Gastroesophageal sphincter (tissue), 4 donors: Measurements from ENCODE around the gene LGALS13. TPM values are rescaled to one million over a fixed set of nuclear protein-coding genes. Genes with fewer than 3 reads are reported as not detected.

Source experiments
- ATAC-seq: fragments of 150-250 bp; one replicate; pipeline ENCODE4 v1.9.1; 2016; ENCODE audit warnings: mild to moderate bottlenecking, moderate library complexity
- H3K27ac ChIP-seq, 4 donors: fragments of 200-600 bp; sonication (generic) in 3 of 4; 1 replicate in 3 of 4; 2 replicates in 1 of 4; pipeline ENCODE4 v1.5.1; 2016 to 2019
- H3K27me3 ChIP-seq: fragments of 200-600 bp; sonication (generic); one replicate; pipeline ENCODE4 v1.5.1; 2019
- H3K36me3 ChIP-seq, 2 donors: fragments of 200-600 bp; sonication (generic); one replicate each; pipeline ENCODE4 v1.5.1; 2019; ENCODE audit warnings: control low read depth in 1 of 2
- H3K4me1 ChIP-seq, 3 donors: fragments of 200-600 bp; sonication (generic); 1 replicate in 2 of 3; 2 replicates in 1 of 3; pipeline ENCODE4 v1.5.1; 2016 to 2019; ENCODE audit warnings: control low read depth in 2 of 3
- H3K4me3 ChIP-seq, 2 donors: fragments of 200-600 bp; sonication (generic); one replicate each; pipeline ENCODE4 v1.5.1; 2019; ENCODE audit warnings: mild to moderate bottlenecking in 1 of 2, moderate library complexity in 1 of 2
- H3K9me3 ChIP-seq, 3 donors: fragments of 200-600 bp; sonication (generic); one replicate each; pipeline ENCODE4 v1.5.1; 2017 to 2019; ENCODE audit warnings: control low read depth in 2 of 3
- EP300 ChIP-seq: sonication (generic); formaldehyde crosslinking; IDR thresholded peaks from one replicate; pipeline ENCODE4 v1.6.1; 2017; ENCODE audit warnings: antibody characterized with exemption, mild to moderate bottlenecking
- POLR2A ChIP-seq, 2 donors: fragments of 450-650 bp; IDR thresholded peaks; one replicate each; pipeline ENCODE4 v1.6.1; 2017; ENCODE audit warnings: antibody characterized with exemption in 2 of 2, mild to moderate bottlenecking in 2 of 2, moderate library complexity in 1 of 2
- POLR2AphosphoS5 ChIP-seq: sonication (generic); formaldehyde crosslinking; IDR thresholded peaks from one replicate; pipeline ENCODE4 v1.6.1; 2017; ENCODE audit warnings: antibody characterized with exemption
- WGBS, 2 donors: methylation state at CpG; one replicate each; pipeline ENCODE4 v1.1.5; 2018; ENCODE audit warnings: low coverage in 1 of 2; 5-methylcytosine and 5-hydroxymethylcytosine counted together
- small RNA-seq, 4 donors: library from RNA; depleted of rRNA; stranded (forward); fragments of <200 nt; gene quantifications; one replicate each; pipeline ENCODE3, GENCODE V24; 2016
- total RNA-seq, 4 donors: library from RNA; depleted of rRNA; stranded (reverse); fragments of >200 nt; gene quantifications; one replicate each; pipeline ENCODE4 v1.1.0, GENCODE V29; 2016
- TF ChIP-seq, protein P1 (sequence below), 4 experiments: fragments of 200-600 bp in 2 of 4; fragments of 450-650 bp in 2 of 4; sonication (generic) in 1 of 4; IDR thresholded peaks; one replicate each; pipeline ENCODE4 v1.5.1; 2017 to 2019; ENCODE audit warnings: antibody characterized with exemption in 4 of 4, mild to moderate bottlenecking in 2 of 4, moderate library complexity in 2 of 4

The LGALS13 gene
- total RNA-seq, 4 donors from 2014 or later = not detected

DNA sequence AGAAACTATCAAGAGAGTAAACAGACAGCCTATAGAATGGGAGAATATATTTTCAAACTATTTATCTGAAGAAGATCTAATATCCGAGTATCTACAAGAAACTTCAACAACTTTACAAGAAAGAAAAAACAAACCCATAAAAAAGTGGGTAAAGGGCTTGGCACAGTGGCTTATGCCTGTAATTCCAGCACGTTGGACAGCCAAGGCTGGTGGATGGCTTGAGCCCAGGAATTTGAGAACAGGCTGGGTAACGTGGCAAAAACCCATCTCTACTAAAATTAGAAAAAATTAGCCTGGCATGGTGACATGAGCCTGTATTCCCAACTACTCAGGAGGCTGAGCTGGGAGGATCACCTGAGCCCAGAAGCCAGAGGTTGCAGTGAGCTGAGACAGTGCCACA lies 45.6 kb downstream of the LGALS13 start:
- no peak overlapping the region for H3K27ac ChIP-seq
- 29 to 44% methylated on average over 3 of the region's 3 CpGs for WGBS, 2 donors
- ATAC-seq = no peak
- H3K27me3 ChIP-seq = peaks cover 37% of the 10 kb centered on the region
- no peaks in the 10 kb centered on the region for H3K9me3 ChIP-seq
- H3K36me3 ChIP-seq = no peaks in the 10 kb centered on the region
- H3K4me3 ChIP-seq = no peak overlapping the region
- TF ChIP-seq POLR2AphosphoS5 (no peak), EP300 (no peak), POLR2A (IDR thresholded peaks at IDR 0.05) (no peak)
- TF ChIP-seq, protein P1, sequence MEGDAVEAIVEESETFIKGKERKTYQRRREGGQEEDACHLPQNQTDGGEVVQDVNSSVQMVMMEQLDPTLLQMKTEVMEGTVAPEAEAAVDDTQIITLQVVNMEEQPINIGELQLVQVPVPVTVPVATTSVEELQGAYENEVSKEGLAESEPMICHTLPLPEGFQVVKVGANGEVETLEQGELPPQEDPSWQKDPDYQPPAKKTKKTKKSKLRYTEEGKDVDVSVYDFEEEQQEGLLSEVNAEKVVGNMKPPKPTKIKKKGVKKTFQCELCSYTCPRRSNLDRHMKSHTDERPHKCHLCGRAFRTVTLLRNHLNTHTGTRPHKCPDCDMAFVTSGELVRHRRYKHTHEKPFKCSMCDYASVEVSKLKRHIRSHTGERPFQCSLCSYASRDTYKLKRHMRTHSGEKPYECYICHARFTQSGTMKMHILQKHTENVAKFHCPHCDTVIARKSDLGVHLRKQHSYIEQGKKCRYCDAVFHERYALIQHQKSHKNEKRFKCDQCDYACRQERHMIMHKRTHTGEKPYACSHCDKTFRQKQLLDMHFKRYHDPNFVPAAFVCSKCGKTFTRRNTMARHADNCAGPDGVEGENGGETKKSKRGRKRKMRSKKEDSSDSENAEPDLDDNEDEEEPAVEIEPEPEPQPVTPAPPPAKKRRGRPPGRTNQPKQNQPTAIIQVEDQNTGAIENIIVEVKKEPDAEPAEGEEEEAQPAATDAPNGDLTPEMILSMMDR (IDR thresholded peaks at IDR 0.05) = no peak
- no peaks in the 10 kb centered on the region for H3K4me1 ChIP-seq

DNA sequence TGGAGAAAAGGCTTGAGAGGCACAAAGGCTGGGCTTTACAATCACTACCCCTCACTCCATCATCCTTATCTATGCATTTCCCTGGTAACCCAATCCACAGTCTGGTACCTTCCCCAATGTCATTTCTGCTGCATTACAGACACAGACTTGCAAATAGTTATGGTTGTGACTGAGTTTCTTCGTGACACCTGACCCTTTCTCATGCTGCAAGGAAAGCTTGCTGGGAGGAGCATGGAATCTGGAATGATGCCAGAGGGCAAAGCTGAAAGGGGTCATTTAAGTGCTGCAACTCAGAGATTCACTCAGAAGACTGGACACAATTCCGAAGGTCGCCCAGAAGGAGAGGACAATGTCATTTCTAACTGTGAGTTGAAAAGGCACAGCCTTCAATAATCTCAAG lies 53.3 kb downstream of the LGALS13 start, which contains the start of gene LGALS16:
Gene LGALS16 (plus strand): TSS at position 301 of the 400 bp plus-strand sequence. CDS start 49 bp downstream, at position 350.
- H3K9me3 ChIP-seq = no peaks in the 10 kb centered on the region
- no peaks in the 10 kb centered on the region for H3K36me3 ChIP-seq
- peaks cover 4% of the 10 kb centered on the region for H3K27me3 ChIP-seq
- no peak for ATAC-seq
- no peak within 1 kb of the TSS for H3K4me3 ChIP-seq
- TF ChIP-seq EP300 = no peak
- no peak for TF ChIP-seq POLR2A (IDR thresholded peaks at IDR 0.05)
- no peak for TF ChIP-seq POLR2AphosphoS5
- TF ChIP-seq, protein P1 (IDR thresholded peaks at IDR 0.05) = no peak
- H3K27ac ChIP-seq = no peak within 1 kb of the TSS
- 24 to 62% methylated on average over 3 of the region's 3 CpGs for WGBS, 2 donors
- no peaks in the 10 kb centered on the region for H3K4me1 ChIP-seq

Small RNA genes lying within 50 kb of the gene (small RNA-seq; reads per million reads assigned to genes)
- gene AC005176.2 (0 reads per million in 4 donors), gene RPS29P24 (0 reads per million in 4 donors), gene RPS29P25 (0 reads per million in 4 donors), gene RPS29P26 (0 reads per million in 4 donors), gene RPS29P30 (0 reads per million in 4 donors)

Other genes starting within 250 kb of the LGALS13 start
- 10 to 100 TPM; 32.8 to 48.0 (median 44.0) TPM for gene PAF1, start 211.4 kb upstream of the LGALS13 start, total RNA-seq
- 10 to 100 TPM; 30.0 to 50.7 (median 36.4) TPM for gene MED29, start 211.1 kb upstream of the LGALS13 start, total RNA-seq
- gene ZFP36, start 195.7 kb upstream of the LGALS13 start, total RNA-seq = 100 to 1,000 TPM in 3 of 4 donors, 10 to 100 TPM in 1; 78.6 to 276 (median 158) TPM
- gene PLEKHG2, start 189.9 kb upstream of the LGALS13 start, total RNA-seq = 10 to 100 TPM; 19.5 to 35.3 (median 23.4) TPM
- 1,000 to 10,000 TPM; 1,023 to 1,769 (median 1,110) TPM for gene RPS16, start 166.6 kb upstream of the LGALS13 start, total RNA-seq
- 10 to 100 TPM; 71.5 to 99.1 (median 87.0) TPM for gene SUPT5H, start 156.9 kb upstream of the LGALS13 start, total RNA-seq
- 10 to 100 TPM; 50.8 to 53.5 (median 52.4) TPM for gene TIMM50, start 121.7 kb upstream of the LGALS13 start, total RNA-seq
- not detected for gene DLL3, start 103.6 kb upstream of the LGALS13 start, total RNA-seq
- gene SELENOV, start 87.4 kb upstream of the LGALS13 start, total RNA-seq = not detected
- gene EID2B, start 69.7 kb upstream of the LGALS13 start, total RNA-seq = 1 to 10 TPM; 5.0 to 8.3 (median 6.5) TPM
- 10 to 100 TPM; 11.4 to 17.3 (median 14.7) TPM for gene EID2, start 62.4 kb upstream of the LGALS13 start, total RNA-seq
- gene LGALS16, start 53.4 kb downstream of the LGALS13 start, total RNA-seq = not detected
- gene LGALS14, start 102.0 kb downstream of the LGALS13 start, total RNA-seq = not detected
- not detected for gene CLC, start 135.5 kb downstream of the LGALS13 start, total RNA-seq
- gene LEUTX, start 176.3 kb downstream of the LGALS13 start, total RNA-seq = not detected
- 10 to 100 TPM in 2 of 4 donors, 1 to 10 TPM in 2; 8.6 to 19.4 (median 11.4) TPM for gene DYRK1B, start 231.6 kb downstream of the LGALS13 start, total RNA-seq
- 100 to 1,000 TPM in 1 of 4 donors, 10 to 100 TPM in 3; 72.5 to 105 (median 89.1) TPM for gene FBL, start 243.9 kb downstream of the LGALS13 start, total RNA-seq